Bronchus fibroblast of lung (primary cell): ENCODE measurements around the gene EML2. TPM values are rescaled to one million over a fixed set of nuclear protein-coding genes. Genes with fewer than 3 reads are reported as not detected.

ENCODE experiments used
- total RNA-seq: library from RNA; depleted of rRNA; stranded (reverse); fragments of >200 nt; gene quantifications from 2 replicates; pipeline ENCODE4 v1.2.3, GENCODE V29; 2015

EML2 gene, protein sequence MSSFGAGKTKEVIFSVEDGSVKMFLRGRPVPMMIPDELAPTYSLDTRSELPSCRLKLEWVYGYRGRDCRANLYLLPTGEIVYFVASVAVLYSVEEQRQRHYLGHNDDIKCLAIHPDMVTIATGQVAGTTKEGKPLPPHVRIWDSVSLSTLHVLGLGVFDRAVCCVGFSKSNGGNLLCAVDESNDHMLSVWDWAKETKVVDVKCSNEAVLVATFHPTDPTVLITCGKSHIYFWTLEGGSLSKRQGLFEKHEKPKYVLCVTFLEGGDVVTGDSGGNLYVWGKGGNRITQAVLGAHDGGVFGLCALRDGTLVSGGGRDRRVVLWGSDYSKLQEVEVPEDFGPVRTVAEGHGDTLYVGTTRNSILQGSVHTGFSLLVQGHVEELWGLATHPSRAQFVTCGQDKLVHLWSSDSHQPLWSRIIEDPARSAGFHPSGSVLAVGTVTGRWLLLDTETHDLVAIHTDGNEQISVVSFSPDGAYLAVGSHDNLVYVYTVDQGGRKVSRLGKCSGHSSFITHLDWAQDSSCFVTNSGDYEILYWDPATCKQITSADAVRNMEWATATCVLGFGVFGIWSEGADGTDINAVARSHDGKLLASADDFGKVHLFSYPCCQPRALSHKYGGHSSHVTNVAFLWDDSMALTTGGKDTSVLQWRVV
- total RNA-seq, result 20.5 and 21.0 TPM in 2 replicates

GRCh38 chr19:45638930-45639729 lies at the start of gene EML2:
Gene EML2, minus strand, starts transcription at chr19:45639397. Its CDS starts 21 bp downstream, at chr19:45639376.

DNA sequence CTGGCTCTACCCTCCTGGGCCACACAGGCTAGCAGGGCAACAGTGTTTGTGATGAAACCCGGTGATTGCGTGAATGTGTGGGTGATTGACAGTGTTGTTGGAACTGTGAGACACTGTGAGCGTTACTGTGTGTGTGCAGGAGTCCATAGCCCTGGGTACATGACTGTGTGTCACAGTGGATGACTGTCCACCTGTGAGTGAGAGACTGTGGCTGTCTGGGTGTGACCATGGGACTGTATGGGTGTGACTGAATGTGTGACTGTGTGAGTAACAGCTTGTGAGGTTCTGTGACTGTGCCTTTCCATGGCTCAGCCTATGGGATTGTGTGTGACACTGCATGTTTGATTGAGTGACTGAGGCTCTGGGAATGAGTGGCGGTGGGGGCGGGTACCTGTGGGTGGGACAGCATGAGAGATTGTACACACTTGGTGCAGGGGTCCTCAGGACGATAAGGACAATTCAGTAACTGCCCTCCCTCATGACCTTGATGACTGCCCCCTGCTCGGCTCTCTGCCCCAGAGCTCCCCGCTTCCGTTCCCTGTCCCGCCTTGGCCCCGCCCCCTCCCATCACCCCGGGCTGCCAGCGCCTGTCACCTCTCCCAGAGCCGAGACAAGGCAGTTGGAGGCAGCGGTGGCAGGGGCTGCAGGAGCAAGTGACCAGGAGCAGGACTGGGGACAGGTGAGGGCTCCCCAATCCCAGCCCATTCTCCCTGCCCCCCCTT lies 28.6 kb upstream of the EML2 start, which contains the start of gene GIPR:
Gene GIPR (plus strand): TSS at position 602 of the 722 bp plus-strand sequence. CDS start 1,300 bp downstream, outside the sequence.

GRCh38 chr19:45601524-45602374 lies 37.4 kb downstream of the EML2 start, which contains the start of gene GPR4:
Gene GPR4, minus strand, starts transcription at chr19:45602212. Its CDS starts 10,346 bp downstream, at chr19:45591866.

DNA sequence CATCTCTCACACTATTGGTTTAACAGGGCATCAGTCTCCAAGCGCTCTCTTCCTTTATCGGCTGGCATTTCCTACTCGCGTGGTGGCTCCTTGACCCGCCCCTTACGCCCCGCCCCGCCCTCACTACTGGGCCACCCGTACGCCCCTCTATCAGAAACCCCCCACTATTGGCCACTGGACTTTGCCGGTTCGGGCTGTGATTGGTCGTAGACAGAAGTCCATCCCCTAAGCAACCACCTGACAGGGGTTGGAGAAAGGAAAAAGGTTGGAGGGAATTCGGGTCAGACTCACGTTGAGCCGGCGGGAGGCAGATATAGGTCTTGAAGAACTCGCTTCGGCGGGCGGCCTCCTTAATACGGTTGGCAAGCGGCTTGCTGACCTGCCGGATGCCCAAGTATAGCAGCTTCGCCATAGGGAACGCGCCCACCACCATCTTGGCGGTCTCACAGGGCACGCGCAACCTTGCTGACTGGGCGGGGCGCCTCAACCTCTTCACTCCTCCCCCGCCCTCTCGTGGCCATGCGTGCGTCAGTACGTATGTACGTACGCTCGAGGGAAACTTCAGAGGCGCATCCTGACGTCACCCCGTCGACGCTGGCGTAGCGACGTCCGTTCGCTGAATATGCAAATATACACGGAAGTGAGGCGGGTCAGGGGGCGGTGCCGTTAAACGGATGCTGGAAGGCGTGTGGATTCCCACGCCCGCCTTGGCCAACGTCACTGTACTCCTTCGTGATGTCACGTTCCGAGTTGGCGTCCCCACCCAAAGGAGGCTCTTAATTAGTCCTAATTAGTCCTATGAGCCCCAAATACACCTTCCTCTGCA lies 54.7 kb downstream of the EML2 start, which contains the start of gene OPA3:
Gene OPA3 (minus strand): TSS at position 471 of the 826 bp plus-strand sequence. CDS start 38 bp downstream, at position 433.

Other genes with a start within 250 kb of the EML2 start
- gene PPP1R13L, start 234.3 kb downstream of the EML2 start, total RNA-seq, result 2.7 and 3.3 TPM in 2 replicates
- 7.9 and 9.6 TPM in 2 replicates for gene POLR1G, start 232.8 kb downstream of the EML2 start, total RNA-seq
- gene ERCC1, start 215.5 kb downstream of the EML2 start, total RNA-seq, result 142 and 152 TPM in 2 replicates
- 2.5 and 3.0 TPM in 2 replicates for gene FOSB, start 171.4 kb downstream of the EML2 start, total RNA-seq
- 15.3 and 17.7 TPM in 2 replicates for gene RTN2, start 142.3 kb downstream of the EML2 start, total RNA-seq
- gene PPM1N, start 141.0 kb downstream of the EML2 start, total RNA-seq, result 0.84 and 0.89 TPM in 2 replicates
- gene VASP, start 131.9 kb downstream of the EML2 start, total RNA-seq, result 93.5 and 101 TPM in 2 replicates
- 5.8 and 6.7 TPM in 2 replicates for gene OPA3, start 54.6 kb downstream of the EML2 start, total RNA-seq
- gene GPR4, start 37.2 kb downstream of the EML2 start, total RNA-seq, result under 0.01 and 0.17 TPM in 2 replicates
- gene GIPR, start 28.8 kb upstream of the EML2 start, total RNA-seq, result 0.50 TPM in 1 of 2 replicates, not detected in the other
- 355 and 375 TPM in 2 replicates for gene SNRPD2, start 52.6 kb upstream of the EML2 start, total RNA-seq
- gene QPCTL, start 53.3 kb upstream of the EML2 start, total RNA-seq, result 27.4 and 27.6 TPM in 2 replicates
- 8.0 and 8.1 TPM in 2 replicates for gene FBXO46, start 91.5 kb upstream of the EML2 start, total RNA-seq
- not detected in 2 replicates for gene MEIOSIN, start 94.0 kb upstream of the EML2 start, total RNA-seq
- gene SIX5, start 129.9 kb upstream of the EML2 start, total RNA-seq, result 12.6 and 15.3 TPM in 2 replicates
- 16.0 and 17.1 TPM in 2 replicates for gene DMPK, start 143.1 kb upstream of the EML2 start, total RNA-seq
- gene DMWD, start 153.4 kb upstream of the EML2 start, total RNA-seq, result 24.2 and 28.2 TPM in 2 replicates
- not detected in 2 replicates for gene RSPH6A, start 175.9 kb upstream of the EML2 start, total RNA-seq
- 29.6 and 31.4 TPM in 2 replicates for gene SYMPK, start 223.8 kb upstream of the EML2 start, total RNA-seq
- gene FOXA3, start 224.9 kb upstream of the EML2 start, total RNA-seq, result under 0.01 TPM in 1 of 2 replicates, not detected in the other
- 23.4 and 24.4 TPM in 2 replicates for gene IRF2BP1, start 246.7 kb upstream of the EML2 start, total RNA-seq